22Rv1 (cell line): Measurements from ENCODE around the gene DSTYK.
"Not testable (repeated sequence)": the region's sequence is repeated elsewhere in the genome, so short reads cannot be mapped to it uniquely, and the experiment has no call there.

Experiments used
- H3K27ac ChIP-seq: fragments of 450-650 bp; 2 replicates; pipeline ENCODE4 v1.5.1; 2017
- ZFX ChIP-seq: fragments of 450-650 bp; IDR thresholded peaks from 2 replicates; pipeline ENCODE4 v1.6.1; 2017; ENCODE audit warnings: antibody characterized with exemption, borderline replicate concordance
- TF ChIP-seq, protein P1 (sequence below): fragments of 450-650 bp; IDR thresholded peaks from 2 replicates; pipeline ENCODE4 v1.5.1; 2017; ENCODE audit warnings: mild to moderate bottlenecking

The DSTYK gene

DNA sequence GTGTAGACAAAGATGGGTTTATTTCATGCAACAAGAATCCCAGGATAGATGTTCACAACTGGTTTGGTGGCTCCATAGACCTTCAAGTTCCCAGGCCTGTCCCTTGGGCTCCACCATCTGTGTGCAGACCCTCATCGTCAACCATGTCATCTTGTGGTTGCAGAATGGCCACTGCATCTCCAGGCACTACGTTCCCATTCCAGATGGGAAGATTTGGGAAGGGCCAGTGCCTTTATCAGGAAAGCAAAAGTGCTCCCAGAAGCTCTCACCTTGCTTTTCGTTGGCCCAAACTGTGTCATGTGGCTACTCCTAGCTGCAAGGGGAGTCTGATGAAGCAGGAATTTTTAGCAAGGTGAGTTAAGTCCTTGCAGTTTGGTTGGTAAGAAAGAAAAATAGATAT, 29.1 kb upstream of the DSTYK start:
- TF ChIP-seq, protein P1, sequence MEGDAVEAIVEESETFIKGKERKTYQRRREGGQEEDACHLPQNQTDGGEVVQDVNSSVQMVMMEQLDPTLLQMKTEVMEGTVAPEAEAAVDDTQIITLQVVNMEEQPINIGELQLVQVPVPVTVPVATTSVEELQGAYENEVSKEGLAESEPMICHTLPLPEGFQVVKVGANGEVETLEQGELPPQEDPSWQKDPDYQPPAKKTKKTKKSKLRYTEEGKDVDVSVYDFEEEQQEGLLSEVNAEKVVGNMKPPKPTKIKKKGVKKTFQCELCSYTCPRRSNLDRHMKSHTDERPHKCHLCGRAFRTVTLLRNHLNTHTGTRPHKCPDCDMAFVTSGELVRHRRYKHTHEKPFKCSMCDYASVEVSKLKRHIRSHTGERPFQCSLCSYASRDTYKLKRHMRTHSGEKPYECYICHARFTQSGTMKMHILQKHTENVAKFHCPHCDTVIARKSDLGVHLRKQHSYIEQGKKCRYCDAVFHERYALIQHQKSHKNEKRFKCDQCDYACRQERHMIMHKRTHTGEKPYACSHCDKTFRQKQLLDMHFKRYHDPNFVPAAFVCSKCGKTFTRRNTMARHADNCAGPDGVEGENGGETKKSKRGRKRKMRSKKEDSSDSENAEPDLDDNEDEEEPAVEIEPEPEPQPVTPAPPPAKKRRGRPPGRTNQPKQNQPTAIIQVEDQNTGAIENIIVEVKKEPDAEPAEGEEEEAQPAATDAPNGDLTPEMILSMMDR: no peak
- TF ChIP-seq ZFX: no peak
- no peak overlapping the region for H3K27ac ChIP-seq

DNA sequence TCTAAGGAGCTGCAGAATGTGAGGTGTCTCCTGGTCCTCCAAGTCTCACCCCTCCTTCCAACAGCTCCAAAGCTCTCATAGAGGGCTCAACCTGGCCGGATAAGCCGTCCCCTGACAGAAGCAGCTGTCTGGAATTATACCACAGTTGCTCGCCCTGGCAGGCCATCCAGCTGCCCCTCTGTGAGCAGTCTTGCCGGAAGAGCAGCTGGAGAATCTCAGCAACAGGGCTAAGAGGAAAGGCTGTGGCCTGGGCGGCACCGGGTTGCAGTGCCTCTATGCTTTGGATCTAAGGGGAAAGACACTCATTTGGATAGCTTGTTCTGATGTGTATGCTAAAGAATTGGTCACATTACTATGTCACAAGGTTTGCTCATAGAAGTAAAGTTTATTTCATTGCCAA, 28.6 kb upstream of the DSTYK start:
- no peak overlapping the region for H3K27ac ChIP-seq
- TF ChIP-seq, protein P1: no peak
- TF ChIP-seq ZFX: no peak

DNA sequence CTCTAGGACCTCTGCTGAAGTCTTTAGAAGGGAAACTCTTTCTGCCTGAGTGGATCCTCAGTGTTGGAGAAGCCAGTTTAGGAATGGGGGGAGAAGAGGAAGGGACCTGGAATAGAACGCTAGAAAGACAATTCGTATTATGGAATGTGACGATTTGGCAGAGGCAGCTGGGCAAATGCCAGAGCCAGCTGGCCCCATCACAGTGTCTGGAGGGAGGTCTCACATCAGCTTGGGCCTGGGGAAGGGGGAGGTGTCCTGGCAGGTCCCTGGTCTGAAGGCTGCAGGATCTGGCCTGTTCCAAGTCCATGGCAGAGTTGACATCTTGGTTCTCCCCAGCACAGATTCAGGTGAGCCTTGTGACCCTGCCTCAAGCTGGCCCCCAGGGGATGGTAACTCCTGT, 27.6 kb upstream of the DSTYK start:
- no peak for TF ChIP-seq ZFX
- TF ChIP-seq, protein P1: no peak
- no peak overlapping the region for H3K27ac ChIP-seq

DNA sequence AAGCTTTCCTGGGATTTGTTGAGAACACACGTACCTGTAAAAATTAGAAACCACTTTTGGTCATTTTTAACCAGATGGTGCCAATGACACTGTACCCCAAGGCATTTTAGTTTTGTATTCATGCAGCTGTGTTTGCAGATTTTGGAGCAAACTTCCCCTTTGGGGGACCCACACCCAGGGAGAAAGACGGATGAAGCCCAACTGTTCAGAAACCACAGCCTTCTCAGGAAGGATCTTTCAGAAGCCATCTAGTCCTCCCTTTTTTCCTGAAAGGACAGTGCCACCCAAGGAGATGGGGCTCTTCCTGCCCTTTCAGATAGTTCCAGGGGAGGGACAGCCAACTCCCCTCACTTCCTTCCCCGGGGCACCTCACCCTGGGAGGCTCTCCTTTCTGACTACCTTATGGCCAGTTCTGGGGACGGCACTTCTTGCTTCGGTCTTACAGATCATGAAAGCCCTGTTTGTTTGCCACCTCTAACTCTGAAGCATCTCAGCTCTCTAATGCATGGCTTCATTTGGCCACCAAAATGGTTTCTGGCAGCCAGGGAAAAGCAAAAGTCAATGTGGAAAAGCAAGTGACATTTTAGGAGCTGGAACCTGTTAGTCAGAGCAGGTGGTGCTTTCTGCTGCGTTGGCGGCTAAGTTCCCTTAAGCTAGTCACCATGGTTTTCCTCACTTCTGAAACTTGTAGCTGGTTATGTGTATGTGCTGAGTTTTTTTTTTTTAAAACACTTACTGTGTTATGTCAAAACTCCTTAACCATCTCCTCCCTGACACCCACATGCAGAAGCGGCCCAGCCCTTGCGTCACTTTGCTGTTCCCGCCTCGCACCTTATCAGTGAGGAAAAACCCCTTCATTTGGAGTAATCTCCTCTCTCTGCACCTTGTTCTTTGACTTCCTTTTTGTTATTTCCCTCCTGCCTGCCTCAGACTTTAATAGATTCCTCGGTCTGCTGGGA, 26.3 kb upstream of the DSTYK start:
- no peak overlapping the region for H3K27ac ChIP-seq

DNA sequence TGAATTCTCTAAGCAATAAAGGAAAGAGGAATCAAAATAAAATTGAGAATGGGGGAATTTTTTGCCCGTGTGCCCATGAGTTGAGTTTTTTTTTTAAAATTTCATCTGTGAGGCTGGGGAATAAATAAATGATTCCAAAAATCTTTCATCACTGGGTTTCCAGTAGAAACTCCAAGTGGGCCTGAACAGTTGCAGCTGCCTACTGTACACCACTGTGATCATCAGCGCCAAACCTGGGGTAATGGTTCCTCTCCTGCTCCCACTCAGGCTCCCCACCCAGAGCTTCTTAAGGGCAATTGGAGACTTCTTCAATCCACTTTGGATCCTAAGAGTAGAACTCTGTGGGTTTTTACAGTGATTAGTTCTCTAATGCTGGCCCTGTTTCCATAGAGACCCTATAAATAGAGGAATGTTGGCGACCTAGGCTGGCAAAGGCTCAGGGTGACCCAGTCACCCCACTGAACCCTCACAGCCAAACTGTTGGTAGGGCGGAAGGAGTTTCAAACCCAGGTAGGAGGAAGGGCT, 25.5 kb upstream of the DSTYK start:
- TF ChIP-seq, protein P1: no peak
- TF ChIP-seq ZFX: no peak
- H3K27ac ChIP-seq: no peak overlapping the region

More for the DNA sequence above, 26.3 kb upstream of the DSTYK start:
- TF ChIP-seq, protein P1: no peak
- TF ChIP-seq ZFX: no peak

DNA sequence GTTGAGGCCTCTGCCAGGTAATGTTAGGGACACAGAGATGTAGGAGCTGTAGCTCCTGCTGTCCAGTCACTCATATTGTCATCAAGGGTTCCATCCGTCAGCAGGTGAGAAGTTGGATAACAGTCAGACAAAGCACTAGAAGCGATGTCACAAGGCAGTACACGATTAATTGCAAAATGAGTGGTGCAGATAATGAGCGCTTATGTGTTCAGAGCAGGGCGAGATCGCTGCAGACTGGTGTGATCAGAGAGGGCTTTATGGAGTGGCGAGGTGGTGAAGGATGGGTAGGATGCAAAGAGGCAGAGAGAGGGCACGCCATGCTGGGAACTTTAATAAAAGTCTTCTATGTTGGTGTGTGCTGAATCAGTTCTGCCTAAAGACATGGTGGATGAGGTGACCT, 25.0 kb upstream of the DSTYK start:
- no peak overlapping the region for H3K27ac ChIP-seq
- TF ChIP-seq, protein P1: no peak
- no peak for TF ChIP-seq ZFX

DNA sequence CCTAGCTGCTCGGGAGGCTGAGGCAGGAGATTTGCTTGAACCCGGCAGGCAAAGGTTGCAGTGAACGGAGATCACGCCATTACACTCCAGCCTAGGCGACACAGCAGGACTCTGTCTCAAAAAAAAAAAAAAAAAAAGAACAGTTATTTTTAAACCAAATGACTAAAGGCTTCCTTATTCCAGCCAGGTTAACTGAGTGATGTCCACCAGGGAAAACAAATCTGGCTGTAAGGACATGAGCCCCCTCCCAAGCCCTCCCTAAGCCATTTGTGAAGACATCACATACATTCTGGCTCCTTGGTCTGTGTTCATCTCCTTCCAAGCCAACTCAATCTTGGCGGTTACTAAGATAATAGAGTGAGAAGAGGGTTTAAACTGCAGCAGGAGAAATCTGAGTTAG, 24.4 kb upstream of the DSTYK start:
- no peak overlapping the region for H3K27ac ChIP-seq
- TF ChIP-seq, protein P1: no peak
- TF ChIP-seq ZFX: no peak

DNA sequence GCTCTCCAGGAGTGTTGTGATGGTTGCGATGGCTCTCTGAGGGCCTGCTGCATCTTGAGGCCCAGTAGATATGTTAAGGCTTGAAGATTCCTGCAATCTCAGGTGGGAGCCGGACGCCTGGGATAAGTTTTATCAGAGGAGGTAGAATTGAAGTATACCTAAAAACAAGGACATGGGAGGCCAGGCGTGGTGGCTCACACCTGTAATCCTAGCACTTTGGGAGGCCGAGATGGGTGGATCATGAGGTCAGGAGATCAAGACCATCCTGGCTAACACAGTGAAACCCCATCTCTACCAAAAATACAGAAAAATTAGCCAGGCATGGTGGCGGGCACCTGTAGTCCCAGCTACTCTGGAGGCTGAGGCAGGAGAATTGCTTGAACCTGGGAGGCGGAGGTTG, 22.5 kb upstream of the DSTYK start:
- H3K27ac ChIP-seq: not testable (repeated sequence)
